GM21381 (cell line): ENCODE results near the gene PID1.

ENCODE experiments used
- ATAC-seq: cut with Tn5 transposase; IDR thresholded peaks from one replicate; pipeline ENCODE4 v1.9.1; 2021; ENCODE audit warnings: mild to moderate bottlenecking, moderate library complexity; ENCODE audit not compliant: unreplicated experiment

PID1 gene

DNA sequence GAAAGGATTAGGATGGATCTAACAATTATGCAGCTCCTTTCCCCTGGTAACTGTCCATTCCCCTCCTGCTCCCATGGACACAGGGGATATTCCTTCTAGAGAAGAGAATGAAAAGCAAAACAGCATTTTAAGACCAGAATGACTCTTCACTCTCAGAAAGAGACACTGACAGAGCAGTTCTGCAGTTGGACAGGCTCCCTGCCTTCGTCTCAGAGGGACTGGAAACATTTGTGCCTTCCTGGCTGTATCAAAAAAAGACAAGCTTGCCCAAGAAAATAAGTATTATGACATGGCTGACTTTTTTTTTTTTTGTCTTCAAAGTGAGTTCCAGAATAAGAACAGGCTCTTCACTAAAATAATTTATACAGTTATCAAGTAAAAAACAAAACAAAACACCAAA is 9.5 kb downstream of the PID1 start:
- ATAC-seq: no peak

- ATAC-seq: no peak
These were observed 10.0 kb downstream of the PID1 start for GRCh38 chr2:229261076-229261475.

DNA sequence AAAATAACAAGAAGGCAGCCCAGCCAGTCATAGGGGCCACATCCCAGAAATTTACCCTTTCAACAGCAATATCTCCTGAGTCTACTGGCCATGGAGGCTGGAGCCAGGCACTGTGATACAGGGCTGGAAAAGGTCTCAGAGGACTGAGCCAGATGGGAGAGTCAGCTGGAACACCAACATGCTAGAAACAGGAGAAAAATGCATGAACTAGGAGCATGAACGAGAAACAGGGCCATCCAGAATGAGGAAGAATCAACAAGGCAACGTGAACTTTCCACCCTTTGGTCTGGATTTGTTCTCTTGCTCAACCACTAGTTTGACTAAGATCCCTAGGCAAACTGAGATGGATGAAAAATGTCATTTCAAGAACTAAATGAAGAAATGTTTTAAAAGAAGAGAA is 13.1 kb downstream of the PID1 start:
- ATAC-seq: no peak

DNA sequence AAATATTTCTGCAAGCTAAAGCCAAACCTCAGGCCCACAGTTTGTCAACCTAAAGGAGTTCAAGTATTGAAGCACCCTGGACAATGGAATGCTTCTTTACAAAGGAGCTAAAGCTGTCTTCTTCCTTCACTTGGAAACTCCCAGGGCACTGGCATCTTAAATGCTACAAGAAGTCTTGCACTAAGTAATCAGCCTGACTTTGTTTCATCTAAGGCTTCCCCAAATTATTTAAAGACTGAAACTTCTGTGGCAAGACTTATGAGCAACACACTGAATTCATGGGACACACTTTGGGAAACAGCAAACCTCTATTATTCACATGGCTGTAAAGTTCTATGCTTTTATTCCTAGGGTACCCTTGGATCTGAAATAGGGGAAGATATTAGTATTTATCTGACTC is 14.7 kb downstream of the PID1 start:
- no peak for ATAC-seq

- no peak for ATAC-seq
These were observed 16.9 kb downstream of the PID1 start for GRCh38 chr2:229254206-229254605.

- no peak for ATAC-seq
These were observed 18.1 kb downstream of the PID1 start for GRCh38 chr2:229252996-229253395.

GRCh38 chr2:229252280-229252679 is 18.8 kb downstream of the PID1 start:
- ATAC-seq: no peak

DNA sequence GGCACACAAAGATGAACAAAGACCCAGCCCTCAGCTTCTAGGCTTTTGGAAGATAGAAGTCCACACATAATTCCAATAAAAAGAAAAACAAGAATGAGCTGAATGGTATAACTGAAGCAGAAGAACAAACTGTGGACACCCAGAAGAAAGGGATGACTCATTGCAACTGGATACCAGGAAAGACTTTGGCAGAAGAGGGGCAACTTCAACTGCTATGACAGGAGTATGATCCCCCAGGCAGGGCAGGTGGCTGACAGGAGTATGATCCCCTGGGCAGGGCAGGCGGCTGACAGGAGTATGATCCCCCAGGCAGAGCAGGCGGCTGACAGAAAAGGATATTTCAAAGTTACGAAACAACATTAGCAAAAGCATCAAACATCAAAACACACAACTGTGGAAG is 21.6 kb downstream of the PID1 start:
- no peak for ATAC-seq

GRCh38 chr2:229246334-229246733 is 24.8 kb downstream of the PID1 start:
- no peak for ATAC-seq

GRCh38 chr2:229244975-229245374 is 26.1 kb downstream of the PID1 start:
- no peak for ATAC-seq

- no peak for ATAC-seq
These were observed 27.1 kb downstream of the PID1 start for GRCh38 chr2:229243890-229244560.

GRCh38 chr2:229240984-229241491 is 30.0 kb downstream of the PID1 start:
- no peak for ATAC-seq

GRCh38 chr2:229239021-229239420 is 32.1 kb downstream of the PID1 start:
- ATAC-seq: no peak

- ATAC-seq: no peak
These were observed 33.8 kb downstream of the PID1 start for GRCh38 chr2:229237270-229237669.

GRCh38 chr2:229235131-229235914 is 35.8 kb downstream of the PID1 start:
- no peak for ATAC-seq

DNA sequence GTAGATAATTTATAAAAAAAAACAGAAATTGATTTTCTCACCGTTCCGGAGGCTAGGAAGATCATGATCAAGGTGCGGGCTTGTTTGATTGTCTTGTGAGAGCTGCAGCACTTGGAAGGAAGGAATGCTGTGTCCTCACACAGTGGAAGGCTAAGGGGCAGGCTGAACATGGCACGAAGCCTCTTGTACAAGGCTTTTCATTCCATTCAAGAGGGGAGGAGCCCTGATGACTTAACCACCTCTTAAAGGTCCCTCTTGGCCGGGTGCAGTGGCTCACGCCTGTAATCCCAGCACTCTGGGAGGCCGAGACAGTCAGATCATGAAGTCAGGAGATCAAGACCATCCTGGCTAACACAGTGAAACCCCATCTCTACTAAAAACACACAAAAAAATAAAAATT is 39.2 kb downstream of the PID1 start:
- no peak for ATAC-seq

- ATAC-seq: no peak
These were observed 39.7 kb downstream of the PID1 start for GRCh38 chr2:229231328-229231868.

DNA sequence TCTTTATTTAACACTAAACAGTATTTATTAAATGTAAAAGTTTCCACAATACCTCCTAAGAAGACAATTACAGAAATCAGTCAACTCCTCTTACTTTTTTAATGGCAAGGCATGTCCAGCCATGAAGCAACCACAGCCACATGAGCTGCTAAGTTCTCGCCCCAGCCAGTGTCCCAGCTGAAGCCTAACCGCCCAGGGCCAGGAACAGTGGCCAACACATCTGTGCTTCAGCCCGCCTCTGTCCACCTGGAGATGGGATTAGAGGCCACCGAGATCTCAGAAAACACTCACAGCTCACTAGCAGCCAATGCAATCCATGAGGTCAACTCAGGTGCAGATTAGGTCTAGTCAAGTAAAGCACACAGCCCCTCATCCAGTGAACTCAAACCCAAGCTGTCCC is 40.2 kb downstream of the PID1 start:
- no peak for ATAC-seq

DNA sequence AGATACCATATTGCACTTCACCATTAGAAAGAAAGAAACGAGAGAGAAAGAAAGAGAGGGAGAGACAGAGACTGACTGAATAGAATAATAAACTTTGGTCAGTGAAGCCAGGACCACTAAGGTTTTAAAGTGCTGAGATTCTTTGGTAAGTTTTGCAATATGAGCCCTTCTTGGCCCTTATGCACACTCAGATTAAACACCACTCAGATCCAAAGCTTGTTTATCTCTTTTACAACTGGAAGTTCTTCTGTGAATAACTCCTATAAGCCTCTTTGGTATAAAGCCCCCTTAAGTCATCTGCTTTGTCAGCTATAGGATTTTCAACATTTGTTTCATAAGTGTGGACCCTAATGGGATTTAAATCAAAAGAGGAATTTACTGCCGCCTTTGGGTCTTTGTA is 40.8 kb downstream of the PID1 start:
- ATAC-seq: no peak

DNA sequence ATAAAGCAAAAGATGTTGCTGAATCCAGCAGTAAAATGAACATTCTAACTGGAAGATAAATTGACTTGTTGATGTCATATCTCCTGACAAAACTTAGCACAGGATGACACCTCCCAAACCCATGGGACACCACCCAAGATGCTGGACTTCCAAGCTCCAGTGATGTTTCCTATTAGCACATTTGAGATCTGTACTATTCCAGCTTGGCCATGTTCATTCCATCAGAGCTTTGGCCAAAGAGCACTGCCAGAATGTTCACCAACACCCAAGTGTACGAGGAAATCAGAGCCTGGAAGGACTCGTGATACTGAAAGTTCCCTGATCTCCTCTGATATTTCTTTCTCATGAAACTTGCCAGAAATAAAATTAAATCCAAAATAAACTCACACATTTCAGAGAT is 44.7 kb downstream of the PID1 start:
- ATAC-seq: no peak

GRCh38 chr2:229223107-229223506 is 48.0 kb downstream of the PID1 start:
- no peak for ATAC-seq

DNA sequence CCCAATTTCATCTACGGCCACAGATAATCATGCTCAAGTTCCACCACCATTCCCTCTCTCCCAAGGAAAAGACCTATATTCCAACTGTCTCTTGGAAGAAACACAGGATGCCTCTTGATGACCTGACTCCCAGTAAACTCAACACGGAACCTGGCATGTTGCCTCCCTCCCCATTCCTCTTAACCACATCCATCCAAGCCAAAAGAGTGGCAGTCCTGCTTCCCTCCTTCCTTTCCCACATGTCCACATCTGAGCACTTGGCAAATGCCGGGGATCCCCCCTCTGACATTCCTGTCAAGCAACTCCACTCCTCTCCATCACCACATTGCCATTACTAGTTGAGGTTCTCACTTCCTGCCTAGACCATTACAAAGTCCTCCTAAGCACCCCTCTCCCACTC is 49.4 kb downstream of the PID1 start:
- ATAC-seq: no peak
